HG03442 (cell line): ENCODE results near the gene TMEM52B.

Experiments used
- ATAC-seq: cut with Tn5 transposase; IDR thresholded peaks from one replicate; pipeline ENCODE4 v1.9.1; 2021; ENCODE audit warnings: mild to moderate bottlenecking, moderate library complexity; ENCODE audit not compliant: unreplicated experiment

TMEM52B gene

GRCh38 chr12:10238526-10238925 lies 59.7 kb downstream of the TMEM52B start:
- no peak for ATAC-seq

- ATAC-seq, result no peak
Measured at GRCh38 chr12:10241290-10241689, 62.5 kb downstream of the TMEM52B start.
